WTC11 (cell line): ENCODE results near the gene DLGAP3.

Experiments used
- CTCF ChIP-seq: fragments of 200-600 bp; IDR thresholded peaks from 2 replicates; pipeline ENCODE4 v1.8.0; 2022; ENCODE audit warnings: antibody characterized with exemption
- HMGA2 ChIP-seq: fragments of 250-450 bp; sonication (Bioruptor Pico); IDR thresholded peaks from 2 replicates; pipeline ENCODE4 v1.4.0; 2021; ENCODE audit warnings: mild to moderate bottlenecking, moderate library complexity
- MAX ChIP-seq: sonication (generic); formaldehyde crosslinking; IDR thresholded peaks from 2 replicates; pipeline ENCODE4 v1.8.0; 2022; ENCODE audit warnings: mild to moderate bottlenecking, missing genetic modification reagents
- PRDM15 ChIP-seq: sonication (generic); formaldehyde crosslinking; IDR thresholded peaks from 2 replicates; pipeline ENCODE4 v1.8.0; 2022; ENCODE audit warnings: missing genetic modification reagents
- USF2 ChIP-seq: sonication (generic); formaldehyde crosslinking; IDR thresholded peaks from 2 replicates; pipeline ENCODE4 v1.8.1; 2023; ENCODE audit warnings: mild to moderate bottlenecking, missing genetic modification reagents, moderate library complexity
- ZNF121 ChIP-seq: sonication (generic); formaldehyde crosslinking; IDR thresholded peaks from 2 replicates; pipeline ENCODE4 v1.8.0; 2023; ENCODE audit warnings: missing genetic modification reagents

- TF ChIP-seq USF2 (CRISPR knock-in tag), result no peak
- TF ChIP-seq PRDM15 (CRISPR knock-in tag), result no peak
- TF ChIP-seq CTCF, result no peak
- no peak for TF ChIP-seq ZNF121 (CRISPR knock-in tag)
- TF ChIP-seq MAX (CRISPR knock-in tag), result no peak
- no peak for TF ChIP-seq HMGA2 (CRISPR knock-in tag)
Observed at GRCh38 chr1:34846265-34846664, 83.2 kb downstream of the DLGAP3 start.
